ENCODE results near the gene TOMM20L.

DNA sequence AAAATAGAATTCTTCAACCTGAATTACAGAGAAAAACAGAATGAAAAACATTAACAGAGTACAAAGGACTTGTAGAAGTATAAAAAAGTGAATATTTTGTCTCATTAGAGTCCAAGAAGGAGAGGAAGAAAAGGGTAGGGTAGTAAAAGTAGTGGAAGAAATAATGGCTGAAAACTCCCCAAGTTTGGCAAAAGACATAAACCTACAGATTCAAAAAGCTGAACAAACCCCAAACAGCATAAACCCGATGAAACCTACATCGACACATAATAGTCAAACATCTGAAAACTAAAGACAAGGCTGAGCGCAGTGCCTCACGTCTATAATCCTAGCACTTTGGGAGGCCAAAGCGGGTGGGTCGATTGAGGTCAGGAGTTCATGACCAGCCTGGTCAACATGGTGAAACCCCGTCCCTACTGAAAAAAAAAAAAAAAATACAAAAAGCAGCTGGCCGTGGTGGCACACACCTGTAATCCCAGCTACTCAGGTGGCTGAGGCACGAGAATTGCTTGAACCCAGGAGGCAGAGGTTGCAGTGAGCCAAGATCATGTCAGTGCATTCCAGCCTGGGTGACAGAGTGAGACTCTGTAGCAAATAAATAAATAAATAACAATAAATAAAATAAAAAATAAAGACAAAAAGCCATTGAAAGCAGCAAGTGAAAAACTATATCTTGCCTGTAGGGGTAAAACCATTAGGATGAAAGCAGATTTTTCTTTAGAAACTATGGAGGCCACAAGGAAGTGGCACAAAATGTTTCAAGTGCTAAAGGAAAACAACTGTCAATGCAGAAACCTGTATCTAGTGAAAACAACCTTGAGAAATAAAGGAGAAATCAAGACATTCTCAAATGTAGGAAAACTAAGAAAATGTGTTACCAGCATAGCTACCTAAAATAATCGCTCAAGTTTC lies 20.2 kb downstream of the TOMM20L start:
- no peak for TF ChIP-seq CTCF (IDR thresholded peaks at IDR 0.05; ENCODE audit: borderline replicate concordance, extremely low read depth, low read length, poor library complexity, severe bottlenecking)
- TF ChIP-seq EZH2 (IDR thresholded peaks at IDR 0.05; ENCODE audit: borderline replicate concordance, low read depth, low read length, severe bottlenecking): no peak
